Activated CD8-positive, alpha-beta memory T cell treated with anti-CD3 and anti-CD28 coated beads for 36 hours (primary cell): Measurements from ENCODE around the gene SHISA4. TPM values are rescaled to one million over a fixed set of nuclear protein-coding genes. Genes with fewer than 3 reads are reported as not detected.
"Not testable (repeated sequence)": the region's sequence is repeated elsewhere in the genome, so short reads cannot be mapped to it uniquely, and the experiment has no call there.

Source experiments
- CTCF ChIA-PET: fragments of 350-600 bp; sonication (Branson Sonifier 250); formaldehyde crosslinking; loops from one replicate; lab custom pipeline; 2021; ENCODE audit warnings: antibody characterized with exemption; lab: Charles Lee
- POLR2A ChIA-PET: fragments of 350-600 bp; sonication (Branson Sonifier 250); formaldehyde crosslinking; loops from one replicate; lab custom pipeline; 2021; ENCODE audit warnings: antibody characterized with exemption; lab: Charles Lee
- total RNA-seq, 2 experiments: library from RNA; stranded (reverse); gene quantifications; one replicate each; pipeline ENCODE4 v1.2.3, GENCODE V29; 2021

The SHISA4 gene, protein sequence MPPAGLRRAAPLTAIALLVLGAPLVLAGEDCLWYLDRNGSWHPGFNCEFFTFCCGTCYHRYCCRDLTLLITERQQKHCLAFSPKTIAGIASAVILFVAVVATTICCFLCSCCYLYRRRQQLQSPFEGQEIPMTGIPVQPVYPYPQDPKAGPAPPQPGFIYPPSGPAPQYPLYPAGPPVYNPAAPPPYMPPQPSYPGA
- under 1 TPM; 0.36 to 0.48 TPM for total RNA-seq

DNA sequence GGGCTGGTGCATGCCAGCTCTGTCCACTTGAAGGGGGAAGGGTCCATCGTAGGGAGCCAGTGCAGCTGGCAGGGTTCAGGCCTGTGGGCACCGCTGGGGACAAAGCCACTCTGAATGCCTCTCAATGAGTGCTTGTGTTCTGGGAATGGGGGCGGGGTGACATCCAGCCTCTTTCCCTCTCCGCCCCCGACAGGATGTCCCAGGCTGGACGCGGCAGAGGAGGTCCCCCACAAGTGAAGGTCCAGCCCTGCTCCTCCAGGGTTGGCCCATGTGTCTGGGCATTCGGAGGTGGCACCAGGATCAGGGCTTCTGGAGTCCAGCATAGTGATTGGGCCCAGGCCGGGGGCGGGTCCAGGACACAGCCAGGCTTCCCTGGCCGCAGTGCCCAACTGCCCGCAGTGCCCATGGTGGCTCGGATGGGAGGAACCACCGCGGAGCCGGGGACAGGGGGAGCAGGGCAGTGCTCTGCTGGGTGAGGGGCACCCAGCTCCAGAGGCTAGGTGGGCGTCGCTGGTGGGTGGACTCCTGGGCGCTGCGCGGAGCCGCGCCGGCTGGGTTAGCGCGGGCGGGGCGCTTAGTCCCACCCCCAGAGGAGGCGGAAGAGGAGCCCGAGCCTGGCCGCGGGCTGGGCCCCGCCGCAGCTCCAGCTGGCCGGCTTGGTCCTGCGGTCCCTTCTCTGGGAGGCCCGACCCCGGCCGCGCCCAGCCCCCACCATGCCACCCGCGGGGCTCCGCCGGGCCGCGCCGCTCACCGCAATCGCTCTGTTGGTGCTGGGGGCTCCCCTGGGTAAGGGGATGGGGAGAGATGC, at the start of gene SHISA4:
TSS of gene SHISA4 (plus strand) at position 617 of the 808 bp plus-strand sequence. CDS start at position 714, 97 bp downstream.
- CTCF ChIA-PET = no interaction called here
- POLR2A ChIA-PET = no interaction called here

DNA sequence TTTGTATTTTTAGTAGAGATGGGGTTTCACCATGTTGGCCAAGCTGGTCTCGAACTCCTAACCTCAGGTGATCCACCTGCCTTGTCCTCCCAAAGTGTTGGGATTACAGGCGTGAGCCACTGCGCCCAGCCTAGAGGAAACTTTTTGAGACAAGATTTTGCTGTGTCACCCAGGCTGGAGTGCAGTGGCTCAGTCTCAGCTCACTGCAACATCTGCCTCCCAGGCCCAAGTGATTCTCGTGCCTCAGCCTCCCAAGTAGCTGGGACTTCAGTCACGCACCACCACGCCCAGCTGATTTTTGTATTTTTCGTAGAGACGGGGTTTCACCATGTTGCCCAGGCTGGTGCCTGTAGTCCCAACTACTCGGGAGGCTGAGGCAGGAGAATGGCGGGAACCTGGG, 49.6 kb upstream of the SHISA4 start:
- POLR2A ChIA-PET, CTCF ChIA-PET: not testable (repeated sequence)

DNA sequence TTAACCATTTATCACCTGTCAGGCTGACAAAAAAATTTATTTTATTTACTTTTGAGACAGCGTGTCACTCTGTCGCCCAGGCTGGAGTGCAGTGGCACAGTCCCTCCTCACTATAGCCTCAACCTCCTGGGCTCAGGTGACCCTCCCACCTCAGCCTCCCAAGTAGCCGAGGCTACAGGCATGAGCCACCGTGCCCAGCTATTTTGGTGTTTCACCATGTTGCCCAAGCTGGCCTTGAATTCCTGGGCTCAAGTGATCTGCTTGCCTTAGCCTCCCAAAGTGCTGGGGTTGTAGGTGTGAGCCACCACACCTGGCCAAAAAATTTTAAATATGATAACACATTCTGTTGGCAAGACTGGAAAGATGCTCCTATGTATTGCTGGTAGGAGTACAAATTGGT, 48.6 kb upstream of the SHISA4 start:
- ChIA-PET POLR2A (no interaction called here), CTCF (no interaction called here)

DNA sequence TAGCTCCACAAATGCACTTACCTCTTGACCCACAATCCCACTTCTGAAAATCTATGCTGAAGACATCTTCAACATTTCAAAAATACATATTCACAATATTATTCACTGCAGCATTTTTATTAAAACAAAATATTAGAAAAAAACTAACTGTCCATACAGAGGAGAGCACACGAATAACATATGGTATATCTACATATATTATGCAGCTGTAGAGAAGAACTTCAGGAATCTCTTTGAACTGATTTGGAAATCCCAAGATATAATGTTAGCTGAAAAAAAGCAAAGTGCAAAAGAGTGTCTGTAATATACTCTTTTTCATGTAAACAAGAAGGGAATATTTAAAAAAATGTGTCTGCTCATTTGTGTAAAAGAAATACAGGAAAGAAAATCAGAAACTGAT, 48.2 kb upstream of the SHISA4 start:
- CTCF ChIA-PET = no interaction called here
- POLR2A ChIA-PET = no interaction called here

DNA sequence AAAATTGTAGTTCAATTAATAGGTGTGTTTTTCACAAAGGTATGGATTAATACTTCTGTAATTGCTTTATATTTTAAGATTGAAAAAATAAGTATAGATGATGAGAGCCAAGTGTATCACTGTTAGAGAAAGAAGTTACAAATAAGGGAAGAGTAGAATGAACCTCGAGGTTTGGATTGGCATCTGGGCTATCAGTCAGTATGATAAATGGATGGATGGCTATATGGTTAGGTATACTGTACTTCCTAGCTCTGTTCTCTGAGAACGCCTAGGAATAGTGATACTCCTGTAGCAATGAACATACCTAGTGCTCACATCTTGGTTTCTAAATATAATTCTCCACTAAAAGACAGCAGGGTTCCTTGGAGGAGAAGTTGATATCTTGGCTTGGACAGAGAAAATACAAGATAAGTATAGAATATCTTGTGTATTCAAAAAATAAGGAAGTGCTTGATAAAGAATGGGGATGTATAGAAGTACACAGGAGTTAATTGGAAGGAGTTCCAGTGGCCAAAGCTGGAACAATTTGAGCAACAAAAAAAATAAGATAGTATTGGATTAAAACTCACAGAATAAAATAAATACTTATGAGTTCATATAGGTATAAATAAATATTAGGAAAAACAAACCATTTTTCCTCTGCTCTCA, 47.3 kb upstream of the SHISA4 start:
- CTCF ChIA-PET = no interaction called here
- POLR2A ChIA-PET = no interaction called here

DNA sequence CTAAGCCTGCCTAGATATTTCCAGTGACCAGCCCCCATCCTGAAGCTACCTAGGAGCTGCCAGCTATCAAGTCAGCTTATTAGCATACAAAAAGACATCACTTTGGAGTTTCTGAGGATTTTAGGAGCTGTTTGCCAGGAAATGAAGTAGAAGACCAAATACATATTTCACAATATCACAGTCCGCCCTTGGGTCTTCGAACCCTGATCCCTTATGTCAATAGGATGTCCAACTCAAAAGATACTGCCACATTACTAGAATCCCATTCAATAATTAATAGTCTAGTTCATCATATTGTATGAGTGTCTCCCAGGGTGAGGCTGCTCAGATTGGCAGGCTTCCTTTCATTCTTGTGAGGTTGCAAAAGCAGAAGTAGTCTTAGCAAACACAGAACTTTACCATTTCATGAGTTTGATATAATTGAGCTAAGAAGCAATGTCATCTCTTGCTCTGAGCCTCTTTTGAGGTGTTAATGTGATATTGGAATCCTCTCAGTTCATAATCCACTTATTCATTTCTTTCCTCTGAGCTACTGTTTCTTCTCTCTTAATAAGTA, 46.1 kb upstream of the SHISA4 start:
- CTCF ChIA-PET = interaction anchor here (0.9 kb wide), 1 partner anchor 180 kb away, joined by 3 read pairs; no protein-coding TSS in a partner anchor
- POLR2A ChIA-PET = no interaction called here

DNA sequence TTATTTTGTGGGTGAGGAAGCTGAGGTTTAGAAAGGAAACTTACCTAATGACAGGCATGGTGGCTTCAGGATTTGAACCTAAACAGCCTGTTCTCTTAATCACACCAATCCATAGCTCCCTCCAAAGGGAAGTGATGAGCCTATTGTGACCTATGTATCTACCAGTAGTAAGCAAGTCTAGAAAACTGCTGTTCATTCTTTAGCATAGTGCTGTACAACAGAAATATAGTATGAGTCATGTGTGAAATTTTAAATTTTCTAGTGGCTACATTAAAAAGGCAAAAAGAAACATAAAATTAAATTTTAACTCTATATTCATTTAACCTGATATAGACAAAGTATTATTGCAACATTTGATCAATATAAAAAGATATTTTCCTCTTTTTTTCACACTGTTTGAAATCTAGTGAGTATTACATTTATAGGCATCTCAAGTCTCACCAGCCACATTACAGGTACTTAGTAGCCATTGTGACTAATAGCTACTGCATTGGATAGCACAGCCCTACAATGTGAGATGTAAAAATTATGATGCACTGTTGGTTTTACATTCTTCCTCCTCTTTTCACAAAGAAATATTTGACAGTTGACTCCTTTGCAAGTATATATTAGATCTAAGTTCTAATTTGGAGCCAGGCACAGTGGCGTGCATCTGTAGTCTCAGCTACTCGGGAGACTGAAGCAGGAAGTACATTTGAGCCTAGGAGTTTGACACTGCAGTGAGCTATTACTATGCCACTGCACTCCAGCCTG, 43.2 kb upstream of the SHISA4 start:
- ChIA-PET CTCF (interaction anchor here (0.8 kb wide), 1 partner anchor 32 kb away, joined by 3 read pairs; no protein-coding TSS in a partner anchor), POLR2A (no interaction called here)

DNA sequence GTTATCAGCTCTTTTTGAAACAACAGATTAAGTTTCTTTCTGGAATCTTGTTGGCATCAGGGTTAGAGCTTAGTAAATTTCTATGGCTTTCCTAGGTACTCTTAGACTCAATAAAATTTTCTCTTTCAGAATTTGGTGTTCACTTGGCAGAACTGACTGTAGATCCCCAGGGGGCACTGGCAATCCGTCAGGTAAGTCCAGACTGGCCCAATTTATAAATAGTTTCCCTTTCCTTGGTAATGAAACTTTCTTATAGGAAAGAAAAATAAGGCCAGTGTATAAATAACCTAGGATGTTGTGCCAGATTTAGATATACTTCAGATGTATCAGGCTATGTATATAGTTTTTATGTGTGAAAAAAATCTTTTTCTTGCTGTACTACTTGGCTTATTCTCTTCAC, 41.5 kb upstream of the SHISA4 start:
- ChIA-PET POLR2A (no interaction called here), CTCF (no interaction called here)

DNA sequence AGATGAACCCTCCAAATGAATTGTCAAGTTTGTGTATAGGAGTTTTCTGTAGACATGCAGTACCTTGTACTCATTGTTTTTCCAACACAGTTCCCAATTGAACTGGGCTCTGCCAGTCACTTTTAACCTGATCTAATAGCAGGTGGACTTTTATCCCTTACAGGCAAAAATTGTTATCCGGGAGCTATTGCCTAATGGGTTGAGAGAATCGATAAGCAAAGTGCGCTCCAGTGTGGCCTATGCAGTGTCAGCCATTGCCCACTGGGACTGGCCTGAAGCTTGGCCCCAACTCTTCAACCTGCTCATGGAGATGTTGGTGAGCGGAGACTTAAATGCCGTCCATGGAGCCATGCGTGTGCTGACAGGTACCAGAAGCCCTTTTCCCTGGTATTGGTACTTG, 40.5 kb upstream of the SHISA4 start:
- POLR2A ChIA-PET = interaction anchor here (0.6 kb wide), 2 partner anchors 119 to 232 kb away, joined by 3 read pairs; no protein-coding TSS in a partner anchor
- CTCF ChIA-PET = interaction anchor here (0.6 to 1.7 kb wide), 4 partner anchors 19 to 272 kb away, joined by 3 to 6 read pairs (median 3); partner anchors contain the start of gene IPO9

DNA sequence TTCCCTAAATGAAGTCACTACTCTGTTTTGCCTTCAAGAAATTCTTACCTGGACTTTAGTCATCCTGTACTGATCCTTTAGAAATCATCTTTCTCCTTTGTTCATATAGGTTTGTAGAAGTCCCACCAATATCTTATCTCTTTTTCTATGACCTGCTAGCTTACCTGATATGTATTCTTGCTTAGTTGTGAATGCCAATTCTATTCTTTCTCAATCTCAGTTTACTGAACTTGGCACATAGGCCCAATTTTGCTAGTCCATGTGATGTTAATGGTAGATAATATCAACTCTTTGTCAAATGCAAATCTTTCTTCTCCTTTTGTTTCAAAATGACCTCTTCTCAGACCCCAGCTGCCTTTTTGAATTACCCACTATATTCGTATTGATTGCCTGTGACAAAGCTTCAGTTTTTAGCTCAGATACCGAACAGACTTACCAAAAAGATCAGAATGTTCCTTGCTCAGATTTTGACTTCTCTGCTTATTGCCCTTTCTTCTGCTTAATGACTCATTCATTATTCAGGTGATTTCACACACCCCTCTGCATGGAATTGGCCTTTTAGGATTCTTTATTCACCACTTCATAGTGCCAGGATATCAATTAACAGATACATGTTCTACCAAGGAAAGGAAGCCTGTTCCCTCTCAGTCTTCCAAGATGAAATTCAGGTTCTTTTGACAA, 39.2 kb upstream of the SHISA4 start:
- CTCF ChIA-PET = interaction anchor here (1.0 kb wide), 1 partner anchor 123 kb away, joined by 3 read pairs; no protein-coding TSS in a partner anchor

DNA sequence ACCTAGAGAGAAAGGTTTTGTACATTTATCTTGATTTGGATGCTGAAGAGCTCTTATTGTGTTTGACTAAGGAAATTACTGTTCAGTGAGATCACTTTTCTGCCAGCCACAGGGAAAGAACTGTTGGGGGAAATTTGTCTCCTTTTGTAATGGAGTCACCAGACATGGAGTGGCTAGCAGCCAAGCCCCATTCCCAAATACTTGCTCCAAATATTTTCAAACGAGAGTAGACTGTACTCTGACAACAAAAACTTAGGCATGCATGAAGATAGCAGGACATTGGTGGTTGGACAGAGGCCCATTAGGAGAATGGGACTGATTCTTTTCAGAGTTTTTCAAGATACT, 38.7 kb upstream of the SHISA4 start:
- CTCF ChIA-PET = no interaction called here
- POLR2A ChIA-PET = no interaction called here

More for the DNA sequence above, 39.2 kb upstream of the SHISA4 start:
- POLR2A ChIA-PET = no interaction called here

DNA sequence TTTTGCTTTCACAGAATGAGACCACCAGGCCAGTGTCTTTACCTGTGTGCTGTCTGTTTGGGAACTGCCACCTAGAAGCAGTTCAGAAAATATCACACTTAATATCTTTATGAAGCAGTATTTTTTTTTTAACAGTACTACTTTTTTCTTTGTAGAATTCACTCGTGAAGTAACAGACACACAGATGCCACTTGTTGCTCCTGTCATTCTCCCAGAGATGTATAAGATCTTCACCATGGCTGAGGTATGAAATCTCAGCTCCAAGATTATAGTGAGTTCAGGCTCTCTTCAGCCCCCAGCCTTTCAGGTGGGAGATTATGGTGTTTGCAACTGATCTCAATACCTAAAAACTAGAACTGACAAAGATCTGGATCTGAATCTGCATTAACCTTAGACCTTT, 36.7 kb upstream of the SHISA4 start:
- ChIA-PET POLR2A (no interaction called here), CTCF (interaction anchor here (0.9 to 1.5 kb wide), 2 partner anchors 26 to 45 kb away, joined by 3 to 6 read pairs; no protein-coding TSS in a partner anchor)

DNA sequence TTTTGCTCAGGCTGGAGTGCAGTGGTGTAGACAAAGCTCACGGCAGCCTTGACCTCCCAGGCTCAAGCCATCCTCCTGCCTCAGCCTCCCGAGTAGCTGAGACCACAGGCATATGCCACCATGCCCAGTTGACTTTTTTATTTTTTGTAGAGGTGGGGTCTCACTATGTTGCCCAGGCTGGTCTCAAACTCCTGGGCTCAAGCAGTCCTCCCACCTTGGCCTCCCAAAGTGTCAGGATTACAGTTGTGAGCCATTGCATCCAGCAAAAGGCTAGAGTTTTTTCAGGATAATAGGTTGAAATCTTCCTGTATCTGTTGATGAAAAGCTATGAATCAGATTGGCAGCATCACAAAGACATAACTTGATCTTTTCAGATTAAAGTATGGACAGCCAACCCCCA, 32.0 kb upstream of the SHISA4 start:
- POLR2A ChIA-PET, CTCF ChIA-PET: not testable (repeated sequence)

DNA sequence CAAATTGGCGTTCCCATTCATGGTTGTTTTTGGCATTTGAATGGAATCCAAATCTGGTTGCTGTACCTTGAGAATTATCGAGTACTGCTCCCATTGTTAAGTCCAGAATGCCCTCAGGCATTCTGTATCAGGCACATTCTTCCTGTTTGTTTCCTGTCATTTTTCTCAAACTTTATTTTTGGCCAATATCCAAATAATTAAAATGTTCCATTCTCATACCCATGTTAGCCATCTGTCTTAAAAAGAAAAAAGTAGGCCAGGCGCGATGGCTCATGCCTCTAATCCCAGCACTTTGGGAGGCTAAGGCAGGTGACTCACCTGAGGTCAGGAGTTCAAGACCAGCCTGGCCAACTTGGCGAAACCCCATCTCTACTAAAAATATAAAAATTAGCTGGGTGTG, 29.3 kb upstream of the SHISA4 start:
- POLR2A ChIA-PET = no interaction called here
- CTCF ChIA-PET = no interaction called here

DNA sequence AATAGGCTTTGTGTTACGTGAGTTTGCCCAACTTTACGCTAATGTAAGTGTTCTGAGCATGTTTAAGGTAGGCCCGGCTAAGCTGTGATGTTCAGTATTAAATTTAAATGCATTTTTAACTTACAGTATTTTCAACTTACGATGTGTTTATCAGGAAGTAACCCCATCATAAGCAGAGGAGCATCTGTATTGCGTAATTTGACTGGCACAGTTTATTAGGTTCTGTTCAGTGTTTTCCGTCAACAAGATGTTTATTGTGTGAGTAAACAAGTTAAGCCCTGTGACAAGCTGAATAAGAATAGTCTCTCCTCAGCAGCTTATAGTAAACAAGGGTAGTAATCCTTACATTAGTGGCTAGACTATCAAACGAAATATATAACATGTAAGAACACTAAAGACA, 27.2 kb upstream of the SHISA4 start:
- ChIA-PET POLR2A (no interaction called here), CTCF (interaction anchor here (0.6 to 1.5 kb wide), 2 partner anchors 112 to 178 kb away, joined by 4 read pairs; no protein-coding TSS in a partner anchor)

DNA sequence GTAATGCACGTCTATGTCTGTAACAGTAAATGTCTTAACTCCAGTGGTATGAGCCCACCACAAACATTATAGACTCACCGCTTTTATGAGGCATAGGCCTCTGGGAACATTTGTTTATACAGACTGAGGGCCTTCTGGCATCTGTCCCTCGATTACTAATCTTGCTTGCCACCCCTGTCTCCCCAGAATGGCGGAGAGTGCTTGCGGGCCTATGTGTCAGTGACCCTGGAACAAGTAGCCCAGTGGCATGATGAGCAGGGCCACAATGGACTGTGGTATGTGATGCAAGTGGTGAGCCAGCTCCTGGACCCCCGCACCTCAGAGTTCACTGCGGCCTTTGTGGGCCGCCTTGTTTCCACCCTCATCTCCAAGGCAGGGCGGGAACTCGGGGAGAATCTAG, 18.3 kb upstream of the SHISA4 start:
- POLR2A ChIA-PET = no interaction called here
- CTCF ChIA-PET = interaction anchor here (1.2 kb wide), 1 partner anchor 26 kb away, joined by 4 read pairs; no protein-coding TSS in a partner anchor

DNA sequence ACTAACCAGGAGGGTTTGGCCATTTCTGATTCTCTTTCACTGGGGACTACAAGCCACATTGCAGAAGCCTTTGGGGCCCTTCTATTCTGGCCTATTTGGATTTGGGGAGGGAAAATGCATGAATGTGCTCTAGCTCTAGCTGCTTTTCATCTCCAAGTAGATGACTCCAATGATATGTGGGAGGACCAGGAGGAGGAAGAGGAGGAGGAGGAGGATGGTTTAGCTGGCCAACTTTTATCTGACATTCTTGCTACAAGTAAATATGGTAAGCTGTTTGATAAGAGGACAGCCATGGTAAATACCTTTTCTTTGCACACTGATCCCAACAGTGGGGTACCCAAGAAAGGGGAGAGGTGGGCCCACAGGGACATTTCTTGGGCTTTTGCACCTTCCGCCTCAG, 14.0 kb upstream of the SHISA4 start:
- ChIA-PET CTCF (interaction anchor here (0.9 to 1.0 kb wide), 2 partner anchors 10 to 22 kb away, joined by 3 read pairs; no protein-coding TSS in a partner anchor), POLR2A (no interaction called here)

DNA sequence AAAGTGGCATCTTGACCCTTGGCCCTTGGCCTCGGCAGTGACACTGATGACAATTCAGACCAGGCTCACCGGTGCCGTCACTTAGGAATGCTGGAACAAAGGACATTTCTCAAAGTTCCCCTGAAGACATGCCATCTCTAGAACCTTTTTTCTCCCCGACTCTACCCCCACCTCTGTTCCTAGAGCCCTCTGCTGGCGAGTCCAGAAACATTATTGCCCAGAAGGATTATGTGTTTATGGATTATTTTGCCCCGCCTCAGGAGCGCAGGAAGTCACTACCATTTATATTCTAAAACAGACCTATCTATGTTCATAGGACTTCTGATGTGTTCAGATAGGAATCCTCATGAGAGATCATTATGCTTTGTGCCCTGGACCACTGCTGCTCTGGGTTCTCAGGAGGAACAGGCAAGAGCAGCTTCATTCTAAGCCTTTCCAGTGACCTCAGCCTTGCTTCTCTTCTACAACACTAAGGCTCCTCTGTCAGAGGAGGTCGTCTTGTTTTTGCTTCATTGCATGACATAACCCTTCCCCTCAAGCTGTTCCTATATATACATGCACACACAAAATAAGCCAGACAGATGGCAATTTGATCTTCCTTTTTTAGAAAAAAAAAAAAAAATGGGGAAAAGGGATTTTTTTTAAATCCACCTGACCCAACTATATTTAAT, 12.4 kb upstream of the SHISA4 start:
- POLR2A ChIA-PET = no interaction called here

More for the DNA sequence above, 12.4 kb upstream of the SHISA4 start:
- CTCF ChIA-PET = no interaction called here
